ENCODE measurements around the gene UBA1.

The UBA1 gene

DNA sequence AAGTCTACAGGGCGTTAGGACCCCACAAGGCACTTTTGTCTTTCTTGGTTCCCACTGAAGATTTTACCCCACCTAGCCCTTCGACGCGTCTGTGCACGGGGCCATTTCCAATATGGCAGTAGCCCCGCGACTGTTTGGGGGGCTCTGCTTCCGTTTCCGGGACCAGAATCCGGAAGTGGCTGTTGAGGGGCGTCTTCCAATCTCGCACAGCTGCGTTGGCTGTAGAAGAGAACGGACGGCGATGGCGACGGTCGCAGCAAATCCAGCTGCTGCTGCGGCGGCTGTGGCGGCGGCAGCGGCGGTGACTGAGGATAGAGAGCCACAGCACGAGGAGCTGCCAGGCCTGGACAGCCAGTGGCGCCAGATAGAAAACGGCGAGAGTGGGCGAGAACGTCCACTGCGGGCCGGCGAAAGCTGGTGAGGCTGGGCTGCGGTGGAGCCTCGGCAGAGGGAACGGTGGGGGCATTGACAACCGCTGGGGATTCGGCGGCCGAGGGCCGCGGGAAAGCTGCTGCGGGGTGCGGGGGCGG is 39.2 kb downstream of the UBA1 start, which contains the start of gene USP11:
Gene USP11, plus strand, starts transcription at position 207 of the 530 bp plus-strand sequence. Its CDS starts 35 bp downstream, at position 242.
- H3K9me3 ChIP-seq (replicated peaks; ENCODE audit: insufficient read depth, low read length), result no peaks in the 10 kb centered on the region
- H3K4me1 ChIP-seq (ENCODE audit: low read length), result no peaks in the 10 kb centered on the region
- H3K9ac ChIP-seq (ENCODE audit: low read length), result peak within 1 kb of the TSS; percentile 97
- DNase-seq, result no peak
- 0 out of 2 replicates have a peak, but pooled peaks cover 2% of the 10 kb centered on the region for H3K79me2 ChIP-seq (ENCODE audit: low read length)
- H3K4me2 ChIP-seq (ENCODE audit: low read depth, low read length), result peak within 1 kb of the TSS; percentile 92
- peaks cover 13% of the 10 kb centered on the region for H3F3A ChIP-seq (ENCODE audit: insufficient read depth, low read length)
- H3K9me2 ChIP-seq (replicated peaks; ENCODE audit: insufficient read depth, low read length), result no peaks in the 10 kb centered on the region
- peak within 1 kb of the TSS; percentile 95 for H3K27ac ChIP-seq (ENCODE audit: low read length)
- peak within 1 kb of the TSS; percentile 71 for H3K4me3 ChIP-seq (ENCODE audit: low read length)
- H3K36me3 ChIP-seq (replicated peaks; ENCODE audit: insufficient read depth, low read length), result no peaks in the 10 kb centered on the region
- TF ChIP-seq, protein P1, sequence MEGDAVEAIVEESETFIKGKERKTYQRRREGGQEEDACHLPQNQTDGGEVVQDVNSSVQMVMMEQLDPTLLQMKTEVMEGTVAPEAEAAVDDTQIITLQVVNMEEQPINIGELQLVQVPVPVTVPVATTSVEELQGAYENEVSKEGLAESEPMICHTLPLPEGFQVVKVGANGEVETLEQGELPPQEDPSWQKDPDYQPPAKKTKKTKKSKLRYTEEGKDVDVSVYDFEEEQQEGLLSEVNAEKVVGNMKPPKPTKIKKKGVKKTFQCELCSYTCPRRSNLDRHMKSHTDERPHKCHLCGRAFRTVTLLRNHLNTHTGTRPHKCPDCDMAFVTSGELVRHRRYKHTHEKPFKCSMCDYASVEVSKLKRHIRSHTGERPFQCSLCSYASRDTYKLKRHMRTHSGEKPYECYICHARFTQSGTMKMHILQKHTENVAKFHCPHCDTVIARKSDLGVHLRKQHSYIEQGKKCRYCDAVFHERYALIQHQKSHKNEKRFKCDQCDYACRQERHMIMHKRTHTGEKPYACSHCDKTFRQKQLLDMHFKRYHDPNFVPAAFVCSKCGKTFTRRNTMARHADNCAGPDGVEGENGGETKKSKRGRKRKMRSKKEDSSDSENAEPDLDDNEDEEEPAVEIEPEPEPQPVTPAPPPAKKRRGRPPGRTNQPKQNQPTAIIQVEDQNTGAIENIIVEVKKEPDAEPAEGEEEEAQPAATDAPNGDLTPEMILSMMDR (IDR thresholded peaks at IDR 0.05; ENCODE audit: low read length), result no peak
- TF ChIP-seq EZH2 (optimal IDR thresholded peaks at IDR 0.05; ENCODE audit: low read depth, low read length) (no peak), EZH2phosphoT487 (IDR thresholded peaks at IDR 0.05; ENCODE audit: low read length) (no peak)
- no peaks in the 10 kb centered on the region for H3K27me3 ChIP-seq (replicated peaks; ENCODE audit: insufficient read depth, low read length)
- peak within 1 kb of the TSS; percentile 75 for H2AFZ ChIP-seq (ENCODE audit: low read length)
- H4K20me1 ChIP-seq (ENCODE audit: insufficient read depth, low read length), result no peaks in the 10 kb centered on the region

DNA sequence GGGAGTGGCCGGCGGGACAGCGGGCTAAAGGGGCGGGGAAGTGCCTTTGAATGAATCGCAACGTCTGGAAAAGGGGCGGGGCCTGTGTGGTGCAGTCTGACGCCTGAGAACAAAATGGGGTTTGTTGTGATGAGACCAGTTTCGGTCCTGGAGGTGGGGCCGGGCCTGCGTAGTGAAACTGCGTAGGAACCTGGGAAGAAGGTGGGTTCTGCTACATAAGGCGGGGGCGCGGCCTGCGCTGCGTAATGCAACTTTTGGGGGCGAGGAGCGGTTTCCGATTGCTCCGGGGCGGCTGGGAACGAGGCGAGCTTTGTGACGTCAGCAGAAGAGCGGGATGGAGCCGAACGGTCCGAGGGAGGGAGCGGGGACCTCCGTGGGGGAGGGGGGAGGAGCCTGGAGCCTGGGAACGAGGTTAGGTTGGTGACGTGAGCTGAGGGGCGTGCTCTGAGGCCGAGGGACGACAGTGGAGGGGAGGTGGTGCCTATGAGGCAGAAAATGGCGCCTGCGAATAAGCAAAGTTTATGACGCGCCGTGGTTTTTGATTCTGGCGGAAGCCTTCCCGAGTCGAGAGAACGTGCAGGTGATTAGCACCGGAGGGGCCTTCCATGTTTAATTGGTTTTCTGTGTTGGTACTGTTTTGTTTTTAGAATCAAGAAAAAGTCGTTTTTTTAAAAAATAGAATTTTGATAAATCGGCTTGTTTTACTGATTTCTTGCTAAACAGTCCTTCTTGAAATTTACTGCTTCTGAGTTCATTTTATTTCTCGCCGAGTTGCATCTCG is 39.9 kb downstream of the UBA1 start:
- Histone ChIP-seq H3K27ac (ENCODE audit: low read length) (peak overlapping the region; percentile 95; the same call in 1 of the 2 replicates), H3F3A (ENCODE audit: insufficient read depth, low read length) (peaks cover 13% of the 10 kb centered on the region), H3K4me3 (ENCODE audit: low read length) (peak overlapping the region; percentile 71), H3K4me1 (ENCODE audit: low read length) (no peaks in the 10 kb centered on the region), H3K4me2 (ENCODE audit: low read depth, low read length) (peak overlapping the region; percentile 43; the same call in 1 of the 2 replicates), H3K9ac (ENCODE audit: low read length) (peak overlapping the region; percentile 97), H3K36me3 (replicated peaks; ENCODE audit: insufficient read depth, low read length) (no peaks in the 10 kb centered on the region), H4K20me1 (ENCODE audit: insufficient read depth, low read length) (no peaks in the 10 kb centered on the region), H3K79me2 (ENCODE audit: low read length) (0 out of 2 replicates have a peak, but pooled peaks cover 2% of the 10 kb centered on the region), H2AFZ (ENCODE audit: low read length) (no peak overlapping the region), H3K27me3 (replicated peaks; ENCODE audit: insufficient read depth, low read length) (no peaks in the 10 kb centered on the region), H3K9me3 (replicated peaks; ENCODE audit: insufficient read depth, low read length) (no peaks in the 10 kb centered on the region), H3K9me2 (replicated peaks; ENCODE audit: insufficient read depth, low read length) (no peaks in the 10 kb centered on the region)
- TF ChIP-seq, protein P1 (IDR thresholded peaks at IDR 0.05; ENCODE audit: low read length), result no peak
- no peak for TF ChIP-seq EZH2 (optimal IDR thresholded peaks at IDR 0.05; ENCODE audit: low read depth, low read length)
- TF ChIP-seq EZH2phosphoT487 (IDR thresholded peaks at IDR 0.05; ENCODE audit: low read length), result no peak
- peak; percentile 91 for DNase-seq

DNA sequence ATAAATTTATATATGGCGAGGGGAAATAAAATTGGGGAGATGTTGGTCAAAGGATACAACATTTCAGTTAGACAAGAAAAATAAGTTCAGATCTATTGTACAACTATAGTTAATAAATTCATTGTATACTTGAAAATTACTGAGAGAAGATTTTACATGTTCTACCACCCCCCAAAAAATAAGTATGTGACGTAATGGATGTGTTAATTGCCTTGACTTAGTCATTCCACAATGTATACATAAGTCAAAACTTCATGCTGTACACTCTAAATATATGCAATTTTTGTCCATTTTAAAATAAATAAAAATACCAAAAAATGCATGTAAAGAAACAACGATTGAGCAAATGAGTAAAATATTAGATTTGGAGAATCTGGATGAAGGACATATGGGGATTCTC is 41.0 kb downstream of the UBA1 start:
- TF ChIP-seq, protein P1 (IDR thresholded peaks at IDR 0.05; ENCODE audit: low read length), result no peak
- no peak for TF ChIP-seq EZH2 (optimal IDR thresholded peaks at IDR 0.05; ENCODE audit: low read depth, low read length)
- no peak for TF ChIP-seq EZH2phosphoT487 (IDR thresholded peaks at IDR 0.05; ENCODE audit: low read length)
- no peaks in the 10 kb centered on the region for H3K27me3 ChIP-seq (replicated peaks; ENCODE audit: insufficient read depth, low read length)
- H3K36me3 ChIP-seq (replicated peaks; ENCODE audit: insufficient read depth, low read length), result no peaks in the 10 kb centered on the region
- no peak overlapping the region for H2AFZ ChIP-seq (ENCODE audit: low read length)
- H3K27ac ChIP-seq (ENCODE audit: low read length), result no peak overlapping the region
- no peak overlapping the region for H3K4me3 ChIP-seq (ENCODE audit: low read length)
- H3K79me2 ChIP-seq (ENCODE audit: low read length), result 0 out of 2 replicates have a peak, but pooled peaks cover 2% of the 10 kb centered on the region
- H3K9me2 ChIP-seq (replicated peaks; ENCODE audit: insufficient read depth, low read length), result no peaks in the 10 kb centered on the region
- DNase-seq, result no peak
- H3K4me2 ChIP-seq (ENCODE audit: low read depth, low read length), result peak overlapping the region; percentile 43; the same call in 1 of the 2 replicates
- no peaks in the 10 kb centered on the region for H3K4me1 ChIP-seq (ENCODE audit: low read length)
- no peaks in the 10 kb centered on the region for H3K9me3 ChIP-seq (replicated peaks; ENCODE audit: insufficient read depth, low read length)
- peaks cover 13% of the 10 kb centered on the region; the same call in 1 of the 2 replicates for H3F3A ChIP-seq (ENCODE audit: insufficient read depth, low read length)
- no peaks in the 10 kb centered on the region for H4K20me1 ChIP-seq (ENCODE audit: insufficient read depth, low read length)
- H3K9ac ChIP-seq (ENCODE audit: low read length), result no peak overlapping the region

All from MM.1S (cell line).